HepG2 (cell line): ENCODE measurements around the gene BANP. TPM values are rescaled to one million over a fixed set of nuclear protein-coding genes. Genes with fewer than 3 reads are reported as not detected.

Experiments used
- ATAC-seq: fragments of 200-7000 bp; cut with Tn5 transposase; 3 replicates; pipeline ENCODE4 v1.9.1; 2020; ENCODE audit warnings: mild to moderate bottlenecking, moderate library complexity
- BruUV-seq: library from RNA; stranded (reverse); fragments of 400-500 nt; replicated peaks from 2 replicates; lab custom pipeline; 2021; lab: Mats Ljungman, UMichigan
- CTCF ChIA-PET: fragments of 300-600 bp; formaldehyde crosslinking; extraction: SDS; loops from one replicate; lab custom pipeline; 2021; ENCODE audit warnings: low total read pairs, inconsistent platforms, low intra/inter-chr PET ratio; lab: Yijun Ruan, JAX
- POLR2A ChIA-PET: fragments of 350-600 bp; sonication (Branson Sonifier 250); formaldehyde crosslinking; loops from one replicate; lab custom pipeline; 2020; ENCODE audit warnings: antibody characterized with exemption, inconsistent platforms; lab: Yijun Ruan, JAX
- DNase-seq: peaks from one replicate; pipeline ENCODE4 v3.0.0-alpha.2; 2015; ENCODE audit warnings: low spot score
- FAIRE-seq: peaks from 3 replicates; lab custom pipeline; 2011; peaks lifted over from hg19 to GRCh38; lab: Jason Lieb, UNC
- H2AFZ ChIP-seq: one replicate; pipeline ENCODE4 v1.6.1; 2011; ENCODE audit warnings: low read length, inconsistent platforms
- H3K27ac ChIP-seq: fragments of 300-600 bp; 3 replicates; pipeline ENCODE4 v1.8.0; 2011; ENCODE audit warnings: mixed run types, mild to moderate bottlenecking, mixed read lengths, low read length, inconsistent platforms; ENCODE audit not compliant: insufficient read depth; ENCODE audit errors: extremely low read length
- H3K27me3 ChIP-seq, 2 experiments: fragments of 200-600 bp in 1 of 2; 2 replicates in 1 of 2; 3 replicates in 1 of 2; pipeline versions ENCODE4 v1.6.0 to v1.8.0; 2011; ENCODE audit warnings: low read length in 2 of 2, mild to moderate bottlenecking in 2 of 2, moderate library complexity in 2 of 2, inconsistent platforms in 1 of 2; ENCODE audit not compliant: insufficient read depth in 2 of 2, control insufficient read depth in 1 of 2
- H3K36me3 ChIP-seq, 2 experiments: fragments of 200-600 bp in 1 of 2; replicated peaks in 1 of 2; 2 replicates in 1 of 2; 3 replicates in 1 of 2; pipeline versions ENCODE4 v1.5.1 to v1.8.0; 2011; ENCODE audit warnings: low read length in 2 of 2, inconsistent platforms in 1 of 2; ENCODE audit not compliant: insufficient read depth in 2 of 2, control insufficient read depth in 1 of 2
- H3K4me1 ChIP-seq: 2 replicates; pipeline ENCODE4 v1.5.1; 2012; ENCODE audit warnings: low read length, inconsistent platforms; ENCODE audit not compliant: insufficient read depth
- H3K4me2 ChIP-seq: 2 replicates; pipeline ENCODE4 v1.6.0; 2011; ENCODE audit warnings: low read depth, low read length, inconsistent platforms
- H3K4me3 ChIP-seq, 3 experiments: fragments of 200-600 bp in 1 of 3; sonication (generic), shearing (Covaris generic) in 1 of 3; replicated peaks in 1 of 3; 2 replicates each; pipeline ENCODE4 v1.5.1; 2011 to 2016; ENCODE audit warnings: low read length in 3 of 3, inconsistent platforms in 2 of 3, low read depth in 2 of 3, mild to moderate bottlenecking in 2 of 3, control low read depth in 1 of 3, mixed read lengths in 1 of 3; ENCODE audit not compliant: insufficient read depth in 1 of 3
- H3K79me2 ChIP-seq: one replicate; pipeline ENCODE4 v1.6.1; 2011; ENCODE audit warnings: low read length, inconsistent platforms; ENCODE audit not compliant: insufficient read depth
- H3K9ac ChIP-seq: 2 replicates; pipeline ENCODE4 v1.6.0; 2011; ENCODE audit warnings: mild to moderate bottlenecking, low read depth, low read length, inconsistent platforms; ENCODE audit not compliant: insufficient read depth
- H3K9me3 ChIP-seq: 2 replicates; pipeline ENCODE4 v1.5.1; 2012; ENCODE audit warnings: mild to moderate bottlenecking, low read length
- H4K20me1 ChIP-seq: 2 replicates; pipeline ENCODE4 v1.6.0; 2011; ENCODE audit warnings: inconsistent platforms, mild to moderate bottlenecking, low read length, moderate library complexity; ENCODE audit not compliant: insufficient read depth
- ARID2 ChIP-seq: sonication (generic); formaldehyde crosslinking; IDR thresholded peaks from 2 replicates; pipeline ENCODE4 v1.8.1; 2022; ENCODE audit warnings: mild to moderate bottlenecking, missing genetic modification reagents, borderline replicate concordance
- ARID4A ChIP-seq: sonication (generic); formaldehyde crosslinking; IDR thresholded peaks from 2 replicates; pipeline ENCODE4 v1.5.0; 2020; ENCODE audit warnings: mild to moderate bottlenecking, missing genetic modification reagents, borderline replicate concordance
- HOXA7 ChIP-seq: sonication (generic); formaldehyde crosslinking; IDR thresholded peaks from 2 replicates; pipeline ENCODE4 v1.8.1; 2022; ENCODE audit warnings: mild to moderate bottlenecking, missing genetic modification reagents, moderate library complexity
- IRF1 ChIP-seq: sonication (generic); formaldehyde crosslinking; IDR thresholded peaks from 2 replicates; pipeline ENCODE4 v1.4.0; 2020; ENCODE audit warnings: low read depth, mild to moderate bottlenecking, missing genetic modification reagents
- MEIS2 ChIP-seq: sonication (generic); formaldehyde crosslinking; IDR thresholded peaks from 2 replicates; pipeline ENCODE4 v1.9.0; 2021; ENCODE audit warnings: mild to moderate bottlenecking, missing genetic modification reagents
- ZMAT3 ChIP-seq: sonication (generic); formaldehyde crosslinking; conservative IDR thresholded peaks from 2 replicates; pipeline ENCODE4 v1.7.0; 2021; ENCODE audit warnings: missing genetic modification reagents
- ZNF431 ChIP-seq: sonication (generic); formaldehyde crosslinking; IDR thresholded peaks from 2 replicates; pipeline ENCODE4 v1.9.0; 2022; ENCODE audit warnings: missing genetic modification reagents, low read depth, mild to moderate bottlenecking, borderline replicate concordance
- ZNF597 ChIP-seq: sonication (generic); formaldehyde crosslinking; IDR thresholded peaks from 2 replicates; pipeline ENCODE4 v1.5.0; 2020; ENCODE audit warnings: missing genetic modification reagents
- ZNF782 ChIP-seq: sonication (generic); formaldehyde crosslinking; IDR thresholded peaks from 2 replicates; pipeline ENCODE4 v1.4.0; 2020; ENCODE audit warnings: missing genetic modification reagents, mild to moderate bottlenecking, borderline replicate concordance
- WGBS: methylation state at CpG from one replicate; pipeline ENCODE4 v1.1.6; 2017; ENCODE audit warnings: low lambda C conversion rate; 5-methylcytosine and 5-hydroxymethylcytosine counted together
- in situ Hi-C: cut with HindIII; loops from 2 replicates; pipeline ENCODE4 v1.10.0; 2017; ENCODE audit warnings: low pct_unique_long_range_greater_than_20kb; ENCODE audit not compliant: extremely low pct_ligation_motif_present
- intact Hi-C: fragments of 100-400 bp; cut with micrococcal nuclease; formaldehyde crosslinking; loops from one replicate; pipeline ENCODE4 v1.10.0; 2022; ENCODE audit not compliant: unreplicated experiment
- polyA plus RNA-seq, 8 experiments: library from polyadenylated mRNA; depleted of rRNA in 3 of 8; stranded (reverse) in 7 of 8; unstranded in 1 of 8; fragments of >200 nt; fragmentation: Illumina TruSeq in 4 of 8; extraction: Trizol in 4 of 8; gene quantifications; 2 replicates each; pipeline versions ENCODE4 v1.2.1 to v1.2.3, GENCODE V29; 2011 to 2016; ENCODE audit warnings: low read depth in 4 of 8, missing spikeins in 1 of 8, mixed read lengths in 1 of 8; ENCODE audit not compliant: insufficient read depth in 1 of 8
- total RNA-seq, 5 experiments: library from RNA; depleted of rRNA; stranded (reverse); fragments of >200 nt; fragmentation: Illumina TruSeq; extraction: Trizol; gene quantifications; 2 replicates each; pipeline ENCODE4 v1.2.3, GENCODE V29; 2016; ENCODE audit warnings: low read depth in 1 of 5
- TF ChIP-seq, protein P1 (sequence below): fragments of 450-650 bp; IDR thresholded peaks from 2 replicates; pipeline ENCODE4 v1.6.1; 2016
- TF ChIP-seq, protein P2 (sequence below), 2 experiments: sonication (generic) in 1 of 2; formaldehyde crosslinking in 1 of 2; IDR thresholded peaks; 2 replicates each; pipeline versions ENCODE4 v1.4.0 to v1.6.1; 2016 to 2020; ENCODE audit warnings: borderline replicate concordance in 1 of 2, low read depth in 1 of 2, mild to moderate bottlenecking in 1 of 2, missing genetic modification reagents in 1 of 2

Gene BANP
- total and polyA plus RNA-seq, 2 of the 13 experiments (the other 11 are each of a cell fraction or from before 2014, with no cell fraction given) = 20.2 to 23.8 TPM

DNA sequence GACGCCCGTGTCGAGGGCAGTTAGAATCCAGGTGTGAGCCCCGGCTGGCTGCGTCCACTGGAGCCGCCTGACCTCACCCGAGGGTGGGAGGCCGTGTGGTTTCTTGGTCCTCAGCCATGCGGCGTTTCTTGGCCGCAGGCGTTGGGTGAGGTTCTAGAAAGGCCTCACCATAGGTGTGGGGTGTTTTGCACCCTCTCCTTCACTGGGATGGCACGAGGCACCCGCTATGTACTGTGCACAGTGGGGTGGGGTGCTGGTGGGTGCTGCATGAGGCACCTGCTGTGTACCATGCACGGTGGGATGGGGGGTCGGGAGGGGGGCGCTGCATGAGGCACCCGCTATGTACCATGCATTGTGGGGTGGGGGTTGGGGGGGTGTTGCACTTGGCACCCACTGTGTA, 169.6 kb downstream of the BANP start:
- FAIRE-seq = no peak
- no TSS peak for BruUV-seq
- no peak for TF ChIP-seq HOXA7 (CRISPR knock-in tag)
- no peak for TF ChIP-seq MEIS2 (CRISPR knock-in tag)
- TF ChIP-seq, protein P1, sequence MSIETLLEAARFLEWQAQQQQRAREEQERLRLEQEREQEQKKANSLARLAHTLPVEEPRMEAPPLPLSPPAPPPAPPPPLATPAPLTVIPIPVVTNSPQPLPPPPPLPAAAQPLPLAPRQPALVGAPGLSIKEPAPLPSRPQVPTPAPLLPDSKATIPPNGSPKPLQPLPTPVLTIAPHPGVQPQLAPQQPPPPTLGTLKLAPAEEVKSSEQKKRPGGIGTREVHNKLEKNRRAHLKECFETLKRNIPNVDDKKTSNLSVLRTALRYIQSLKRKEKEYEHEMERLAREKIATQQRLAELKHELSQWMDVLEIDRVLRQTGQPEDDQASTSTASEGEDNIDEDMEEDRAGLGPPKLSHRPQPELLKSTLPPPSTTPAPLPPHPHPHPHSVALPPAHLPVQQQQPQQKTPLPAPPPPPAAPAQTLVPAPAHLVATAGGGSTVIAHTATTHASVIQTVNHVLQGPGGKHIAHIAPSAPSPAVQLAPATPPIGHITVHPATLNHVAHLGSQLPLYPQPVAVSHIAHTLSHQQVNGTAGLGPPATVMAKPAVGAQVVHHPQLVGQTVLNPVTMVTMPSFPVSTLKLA = no peak
- no peak for TF ChIP-seq ARID2
- no peak for TF ChIP-seq IRF1 (CRISPR knock-in tag)
- TF ChIP-seq, protein P2, sequence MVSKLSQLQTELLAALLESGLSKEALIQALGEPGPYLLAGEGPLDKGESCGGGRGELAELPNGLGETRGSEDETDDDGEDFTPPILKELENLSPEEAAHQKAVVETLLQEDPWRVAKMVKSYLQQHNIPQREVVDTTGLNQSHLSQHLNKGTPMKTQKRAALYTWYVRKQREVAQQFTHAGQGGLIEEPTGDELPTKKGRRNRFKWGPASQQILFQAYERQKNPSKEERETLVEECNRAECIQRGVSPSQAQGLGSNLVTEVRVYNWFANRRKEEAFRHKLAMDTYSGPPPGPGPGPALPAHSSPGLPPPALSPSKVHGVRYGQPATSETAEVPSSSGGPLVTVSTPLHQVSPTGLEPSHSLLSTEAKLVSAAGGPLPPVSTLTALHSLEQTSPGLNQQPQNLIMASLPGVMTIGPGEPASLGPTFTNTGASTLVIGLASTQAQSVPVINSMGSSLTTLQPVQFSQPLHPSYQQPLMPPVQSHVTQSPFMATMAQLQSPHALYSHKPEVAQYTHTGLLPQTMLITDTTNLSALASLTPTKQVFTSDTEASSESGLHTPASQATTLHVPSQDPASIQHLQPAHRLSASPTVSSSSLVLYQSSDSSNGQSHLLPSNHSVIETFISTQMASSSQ (IDR thresholded peaks at IDR 0.05; ENCODE audit: low read depth) = no peak
- TF ChIP-seq, protein P2 (CRISPR knock-in tag; IDR thresholded peaks at IDR 0.05; ENCODE audit: borderline replicate concordance) = no peak
- TF ChIP-seq ZNF782 (CRISPR knock-in tag) = no peak
- TF ChIP-seq ZNF597 = no peak
- no peak for TF ChIP-seq ZMAT3
- TF ChIP-seq ARID4A (CRISPR knock-in tag) = no peak
- no peak for TF ChIP-seq ZNF431 (CRISPR knock-in tag)

More for the DNA sequence above, 169.6 kb downstream of the BANP start:
- H3K36me3 ChIP-seq = no peaks in the 10 kb centered on the region
- no peak overlapping the region for H2AFZ ChIP-seq
- ChIA-PET POLR2A (no interaction called here), CTCF (no interaction called here)
- no peak overlapping the region for H3K9ac ChIP-seq
- H3K4me3 ChIP-seq = no peak overlapping the region
- DNase-seq (no peak), ATAC-seq (no peak)
- 69% methylated on average over 14 of the region's 18 CpGs for WGBS
- H3K4me2 ChIP-seq = no peak overlapping the region
- peaks cover 29% of the 10 kb centered on the region for H3K4me1 ChIP-seq
- H3K9me3 ChIP-seq = no peaks in the 10 kb centered on the region
- no peaks in the 10 kb centered on the region for H4K20me1 ChIP-seq
- in situ Hi-C loops = no loop called here
- H3K27me3 ChIP-seq = peaks cover 8 to 42% of the 10 kb centered on the region in 2 experiments
- no peaks in the 10 kb centered on the region for H3K79me2 ChIP-seq
- no peak overlapping the region for H3K27ac ChIP-seq
- intact Hi-C loops = no loop called here
